HepG2 (cell line): ENCODE measurements around the gene UNC50.
A peak's percentile ranks its signal among the peaks of the same experiment; 100 is the strongest.

Source experiments
- ATF1 ChIP-seq: IDR thresholded peaks from 2 replicates; pipeline ENCODE4 v1.6.1; 2016; ENCODE audit warnings: mild to moderate bottlenecking, control low read depth
- CHD2 ChIP-seq: IDR thresholded peaks from 2 replicates; pipeline ENCODE4 v1.6.1; 2011; ENCODE audit warnings: low read depth, low read length, improper control_type of control experiment
- JUN ChIP-seq: sonication (generic); formaldehyde crosslinking; IDR thresholded peaks from 2 replicates; pipeline ENCODE4 v1.4.0; 2020; ENCODE audit warnings: mild to moderate bottlenecking, missing genetic modification reagents
- PAX8 ChIP-seq: sonication (generic); formaldehyde crosslinking; IDR thresholded peaks from 2 replicates; pipeline ENCODE4 v1.8.0; 2022; ENCODE audit warnings: mild to moderate bottlenecking, missing genetic modification reagents, borderline replicate concordance
- POLR2AphosphoS5 ChIP-seq: IDR thresholded peaks from 2 replicates; pipeline ENCODE4 v1.6.1; 2012; ENCODE audit warnings: low read depth, low read length
- REST ChIP-seq, 2 experiments: IDR thresholded peaks; 2 replicates each; pipeline ENCODE4 v1.6.1; 2011 to 2012; ENCODE audit warnings: low read length in 2 of 2, borderline replicate concordance in 1 of 2, low read depth in 1 of 2, mild to moderate bottlenecking in 1 of 2, moderate library complexity in 1 of 2
- SMAD9 ChIP-seq: sonication (generic); formaldehyde crosslinking; IDR thresholded peaks from 2 replicates; pipeline ENCODE4 v1.5.1; 2020; ENCODE audit warnings: mild to moderate bottlenecking, missing genetic modification reagents
- ZNF225 ChIP-seq: sonication (generic); formaldehyde crosslinking; IDR thresholded peaks from 2 replicates; pipeline ENCODE4 v1.4.0; 2020; ENCODE audit warnings: mild to moderate bottlenecking, missing genetic modification reagents
- ZNF510 ChIP-seq: sonication (generic); formaldehyde crosslinking; IDR thresholded peaks from 2 replicates; pipeline ENCODE4 v1.4.0; 2020; ENCODE audit warnings: low read depth, mild to moderate bottlenecking, missing genetic modification reagents
- TF ChIP-seq, protein P1 (sequence below): sonication (generic); formaldehyde crosslinking; IDR thresholded peaks from 2 replicates; pipeline ENCODE4 v1.5.0; 2020; ENCODE audit warnings: mild to moderate bottlenecking, missing genetic modification reagents, moderate library complexity

DNA sequence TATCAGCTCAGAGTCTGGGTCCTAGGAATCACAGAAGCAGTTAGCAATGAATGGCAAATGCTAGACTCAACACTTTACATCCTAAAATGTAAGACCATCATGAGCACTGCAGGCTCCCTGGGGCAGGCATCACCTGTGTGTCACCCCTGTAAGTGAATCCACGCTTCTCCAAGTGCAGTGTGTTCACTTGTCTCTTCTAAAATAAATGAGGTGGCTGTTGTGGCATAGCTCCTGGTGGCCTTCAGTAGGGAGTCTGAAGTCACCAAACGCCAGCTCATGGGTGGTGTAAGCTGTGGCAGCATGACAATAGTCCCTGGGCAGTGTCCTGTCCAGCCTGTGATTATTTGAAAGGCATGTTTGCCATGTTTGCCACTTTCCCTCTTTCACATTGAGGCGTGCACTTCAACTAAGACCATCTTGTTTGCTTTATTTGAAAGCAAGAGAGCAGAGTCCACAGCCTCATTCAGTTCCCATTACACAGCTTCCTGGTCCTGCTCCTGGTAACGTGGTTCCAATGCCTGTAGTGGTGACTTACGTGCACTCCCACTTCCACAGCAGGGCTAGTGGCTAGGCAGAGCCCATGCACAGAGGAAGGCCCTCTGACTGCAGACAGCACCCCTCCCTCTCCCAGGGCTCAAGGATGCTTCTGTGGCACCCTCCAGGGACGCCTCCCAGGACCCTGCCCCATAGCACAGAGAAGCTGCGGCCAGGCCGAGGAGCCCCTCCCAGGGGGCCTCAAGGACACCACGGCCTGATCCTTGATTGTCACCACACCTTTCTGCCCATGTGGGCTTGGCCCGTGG lies 24.4 kb upstream of the UNC50 start:
- 0 out of 2 replicates have a peak, but pooled peaks have one; percentile 33 for TF ChIP-seq ZNF225 (CRISPR knock-in tag)
- TF ChIP-seq, protein P1, sequence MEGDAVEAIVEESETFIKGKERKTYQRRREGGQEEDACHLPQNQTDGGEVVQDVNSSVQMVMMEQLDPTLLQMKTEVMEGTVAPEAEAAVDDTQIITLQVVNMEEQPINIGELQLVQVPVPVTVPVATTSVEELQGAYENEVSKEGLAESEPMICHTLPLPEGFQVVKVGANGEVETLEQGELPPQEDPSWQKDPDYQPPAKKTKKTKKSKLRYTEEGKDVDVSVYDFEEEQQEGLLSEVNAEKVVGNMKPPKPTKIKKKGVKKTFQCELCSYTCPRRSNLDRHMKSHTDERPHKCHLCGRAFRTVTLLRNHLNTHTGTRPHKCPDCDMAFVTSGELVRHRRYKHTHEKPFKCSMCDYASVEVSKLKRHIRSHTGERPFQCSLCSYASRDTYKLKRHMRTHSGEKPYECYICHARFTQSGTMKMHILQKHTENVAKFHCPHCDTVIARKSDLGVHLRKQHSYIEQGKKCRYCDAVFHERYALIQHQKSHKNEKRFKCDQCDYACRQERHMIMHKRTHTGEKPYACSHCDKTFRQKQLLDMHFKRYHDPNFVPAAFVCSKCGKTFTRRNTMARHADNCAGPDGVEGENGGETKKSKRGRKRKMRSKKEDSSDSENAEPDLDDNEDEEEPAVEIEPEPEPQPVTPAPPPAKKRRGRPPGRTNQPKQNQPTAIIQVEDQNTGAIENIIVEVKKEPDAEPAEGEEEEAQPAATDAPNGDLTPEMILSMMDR (CRISPR knock-in tag), result no peak; the same call in 1 of the 2 replicates
- TF ChIP-seq REST (IDR thresholded peaks at IDR 0.05; ENCODE audit: borderline replicate concordance in 1 of 2, low read depth in 1 of 2, low read length in 2 of 2), result no peak; a peak in 1 of 4 replicates
- no peak; the same call in 1 of the 2 replicates for TF ChIP-seq SMAD9 (CRISPR knock-in tag)
- no peak for TF ChIP-seq ATF1 (CRISPR knock-in tag)
- no peak for TF ChIP-seq PAX8
- TF ChIP-seq JUN (CRISPR knock-in tag), result peak; percentile 10; the same call in 1 of the 2 replicates
- no peak for TF ChIP-seq CHD2
- peak; percentile 73 for TF ChIP-seq POLR2AphosphoS5
- no peak for TF ChIP-seq ZNF510 (CRISPR knock-in tag)
